Stimulated activated CD4-positive, alpha-beta T cell treated with anti-CD3 and anti-CD28 coated beads, TNF-alpha, amount 100 ng/mL, for 1 hour (primary cell): ENCODE measurements around the gene CEP68.
"Not testable (repeated sequence)": the region's sequence is repeated elsewhere in the genome, so short reads cannot be mapped to it uniquely, and the experiment has no call there.

Experiments
- DNase-seq, 3 donors: peaks; one replicate each; pipeline ENCODE4 v3.0.0-alpha.2; 2020; ENCODE audit warnings: low read depth in 3 of 3, low spot score in 1 of 3

CEP68 gene

DNA sequence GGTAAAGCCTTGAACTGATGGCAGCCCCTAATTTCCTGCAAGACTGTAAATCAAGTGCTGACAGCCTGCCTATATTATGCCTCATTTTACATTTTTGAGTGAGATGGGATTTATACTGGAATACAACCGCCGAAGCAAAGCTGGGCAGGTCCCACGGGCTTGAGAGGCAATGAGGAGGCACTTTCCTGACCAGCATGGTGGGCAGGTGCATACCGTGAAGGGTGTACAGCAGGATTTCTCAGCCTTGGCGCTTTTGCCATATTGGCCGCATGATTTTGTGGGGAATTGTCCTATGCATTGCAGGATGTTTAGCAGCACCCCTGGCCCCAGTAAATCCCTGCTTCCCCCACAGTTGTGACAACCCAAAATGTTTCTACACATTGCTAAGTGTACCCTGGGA is 22.8 kb downstream of the CEP68 start:
- DNase-seq: no peak

GRCh38 chr2:65081232-65081685 is 25.0 kb downstream of the CEP68 start:
- DNase-seq: no peak

GRCh38 chr2:65085148-65085547 is 28.9 kb downstream of the CEP68 start:
- no peak for DNase-seq

- no peak for DNase-seq
Measured at GRCh38 chr2:65092791-65093190, 36.6 kb downstream of the CEP68 start.

GRCh38 chr2:65093211-65093610 is 37.0 kb downstream of the CEP68 start:
- DNase-seq: no peak

- DNase-seq: no peak
Measured at GRCh38 chr2:65096948-65097347, 40.7 kb downstream of the CEP68 start.

- DNase-seq: no peak
Measured at GRCh38 chr2:65097844-65098243, 41.6 kb downstream of the CEP68 start.

- DNase-seq: no peak
Measured at GRCh38 chr2:65098741-65099140, 42.5 kb downstream of the CEP68 start.

DNA sequence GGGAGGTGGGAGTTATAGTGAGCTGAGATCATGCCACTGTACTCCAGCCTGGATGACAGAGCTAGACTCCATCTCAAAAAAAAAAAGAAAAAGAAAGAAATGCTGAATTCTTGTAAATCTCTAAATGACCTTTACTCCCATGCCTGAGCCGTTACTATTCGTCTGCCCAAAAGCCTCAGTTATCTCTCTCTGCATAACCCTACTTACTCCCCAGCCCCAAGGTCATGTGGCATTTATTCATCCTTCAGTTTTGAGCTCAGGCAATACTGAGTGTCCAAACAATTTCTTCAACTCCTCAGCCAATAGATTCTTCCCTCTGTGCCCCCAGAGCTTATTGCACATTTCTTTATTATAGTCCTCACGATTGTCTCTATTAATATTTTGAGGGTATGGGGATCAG is 44.9 kb downstream of the CEP68 start:
- DNase-seq: no peak

DNA sequence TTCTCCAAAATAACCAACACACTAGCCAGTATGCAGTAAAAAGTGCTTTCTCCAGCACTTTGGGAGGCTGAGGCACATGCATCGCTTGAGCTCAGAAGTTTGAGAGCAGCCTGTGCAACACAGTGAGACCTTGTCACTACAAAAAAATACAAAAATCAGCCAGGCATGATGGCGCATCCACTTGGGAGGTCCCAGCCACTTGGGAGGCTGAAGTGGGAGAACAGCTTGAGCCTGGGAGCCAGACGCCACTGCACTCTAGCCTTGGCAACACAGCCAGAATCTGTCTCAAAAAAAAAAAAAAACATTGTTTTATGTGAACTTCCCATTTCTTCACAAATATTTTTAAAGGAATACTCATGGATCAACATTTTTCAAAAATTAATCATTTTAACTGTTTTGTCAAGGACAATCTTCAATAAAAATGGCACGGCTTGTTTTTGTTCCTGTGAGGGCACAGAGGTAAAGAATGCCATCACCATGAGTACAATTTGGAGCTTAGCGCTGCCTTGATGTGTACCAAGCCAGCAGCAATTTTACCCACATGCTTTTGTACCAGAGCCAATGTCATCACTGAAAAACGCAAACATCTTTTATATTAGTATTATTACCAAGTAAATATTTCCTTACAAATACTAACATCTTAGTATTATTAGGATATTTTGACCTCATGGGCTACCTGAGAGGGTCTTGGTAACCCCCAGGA is 46.9 kb downstream of the CEP68 start:
- no peak for DNase-seq

GRCh38 chr2:65107530-65107929 is 51.3 kb downstream of the CEP68 start:
- no peak for DNase-seq

- no peak for DNase-seq
Measured at GRCh38 chr2:65108780-65109179, 52.6 kb downstream of the CEP68 start.

DNA sequence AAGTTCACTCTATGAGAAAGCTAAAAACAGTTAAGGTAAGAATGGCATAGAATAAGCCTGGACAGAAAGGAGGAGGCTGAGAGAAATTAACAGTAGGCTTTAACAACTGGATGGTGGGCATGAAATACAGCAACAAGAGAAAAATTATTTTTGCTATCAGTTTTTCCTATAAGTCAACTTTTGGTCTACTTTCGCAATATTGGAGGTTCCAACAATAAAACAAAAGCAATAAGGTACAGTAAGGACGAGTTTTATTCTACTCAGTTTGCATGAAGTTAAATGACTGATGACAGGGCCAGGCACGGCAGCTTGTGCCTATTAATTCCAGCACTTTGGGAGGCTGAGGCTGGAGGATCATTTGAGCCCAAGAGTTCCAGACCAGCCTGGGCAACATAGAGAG is 56.4 kb downstream of the CEP68 start:
- DNase-seq: no peak

DNA sequence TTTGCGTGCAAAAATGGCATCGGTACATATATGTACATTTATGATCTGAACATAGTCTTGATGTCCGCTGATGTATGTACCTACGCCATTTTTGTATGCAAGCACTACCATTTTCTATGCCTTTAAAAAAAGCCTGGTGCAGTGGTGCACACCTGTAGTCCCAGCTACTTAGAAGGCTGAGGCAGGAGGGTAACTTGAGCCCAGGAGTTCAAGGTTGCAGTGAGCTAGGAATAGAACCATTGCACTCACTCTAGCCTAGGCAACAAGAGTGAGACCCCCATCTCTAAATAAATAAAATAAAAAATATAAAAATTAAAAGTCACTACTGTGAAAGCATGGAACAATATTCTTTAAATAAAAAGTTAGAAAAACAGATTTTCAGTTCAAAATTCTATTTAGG is 57.0 kb downstream of the CEP68 start:
- no peak for DNase-seq

DNA sequence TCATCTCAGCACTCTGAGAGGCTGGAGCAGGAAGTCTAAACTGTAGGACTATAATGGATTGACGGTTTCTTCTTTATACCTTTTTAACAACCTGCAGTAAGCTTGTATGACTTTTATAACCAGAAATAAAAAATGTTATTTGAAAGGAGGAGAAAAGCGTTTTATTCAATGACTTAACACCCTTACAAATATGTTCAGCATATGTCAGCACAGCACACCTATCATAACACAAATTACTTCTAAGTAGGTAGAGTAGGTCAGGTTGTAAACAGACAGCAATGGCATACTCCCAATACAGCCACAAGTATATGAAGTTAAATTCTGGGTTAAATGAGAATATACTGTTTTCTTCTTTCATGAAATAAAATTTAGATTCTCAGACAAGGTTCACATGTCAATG is 57.6 kb downstream of the CEP68 start:
- DNase-seq: no peak

DNA sequence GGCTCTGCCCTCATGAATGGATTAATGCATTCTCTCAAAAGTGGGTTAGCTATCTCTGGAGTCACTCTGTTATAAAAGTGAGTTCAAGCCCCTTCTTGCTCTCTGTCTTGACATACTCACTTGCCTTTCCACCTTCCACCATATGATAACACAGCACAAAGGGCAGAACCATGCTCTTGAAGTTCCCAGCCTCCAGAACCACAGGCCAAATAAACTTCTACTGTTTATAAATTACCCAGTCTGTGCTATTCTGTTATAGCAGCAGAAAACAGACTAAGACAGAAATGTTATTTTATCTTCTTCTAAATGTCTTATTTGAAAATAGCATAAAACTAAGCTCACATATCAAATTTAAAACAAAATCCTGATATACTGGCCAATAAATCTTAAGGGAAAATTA is 58.7 kb downstream of the CEP68 start:
- no peak for DNase-seq

GRCh38 chr2:65116645-65117044 is 60.4 kb downstream of the CEP68 start:
- no peak for DNase-seq

DNA sequence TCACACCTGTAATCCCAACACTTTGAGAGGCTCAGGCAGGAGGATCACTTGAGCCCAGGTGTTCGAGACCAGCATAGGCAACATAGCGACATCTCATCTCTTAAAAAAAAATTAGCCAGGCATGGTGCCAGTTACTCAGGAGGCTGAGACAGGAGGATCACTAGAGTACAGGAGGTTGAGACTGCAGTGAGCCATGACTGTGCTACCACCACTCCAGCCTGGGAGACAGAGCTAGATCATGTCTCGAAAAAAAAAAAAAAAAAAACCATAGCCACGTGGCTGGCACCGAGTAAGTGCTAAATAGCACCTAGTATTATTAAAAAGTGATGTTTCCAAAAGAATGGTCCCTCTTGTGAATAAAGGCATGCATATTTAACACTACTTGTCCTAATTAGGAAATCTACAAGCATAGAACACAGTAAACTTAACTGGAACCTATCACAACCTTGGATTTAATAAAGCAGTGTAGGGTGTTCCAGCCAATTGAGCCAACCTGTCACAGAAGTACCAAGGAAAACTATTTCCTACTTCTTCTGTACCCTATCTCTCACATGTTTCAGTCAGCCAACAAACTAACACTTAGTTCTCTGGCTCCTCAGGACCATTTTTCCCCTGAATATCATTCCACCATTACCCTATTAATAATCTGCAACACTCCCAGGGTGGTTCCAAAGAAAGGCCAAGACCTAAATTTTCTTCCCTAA is 64.9 kb downstream of the CEP68 start:
- no peak for DNase-seq

- DNase-seq: no peak
Measured at GRCh38 chr2:65122313-65122712, 66.1 kb downstream of the CEP68 start.

GRCh38 chr2:65125457-65125856 is 69.2 kb downstream of the CEP68 start:
- DNase-seq: not testable (repeated sequence)

GRCh38 chr2:65128297-65129190 is 72.3 kb downstream of the CEP68 start:
- no peak for DNase-seq
